ENCODE results near the gene KIF6. TPM values are rescaled to one million over a fixed set of nuclear protein-coding genes. Genes with fewer than 3 reads are reported as not detected.

The KIF6 gene
- total RNA-seq, 1 experiment from 2014 or later: not detected

GRCh38 chr6:39411465-39411864 is 313.7 kb downstream of the KIF6 start:
- no peaks in the 10 kb centered on the region for H3K36me3 ChIP-seq (ENCODE audit: control insufficient read depth in 1 of 2, insufficient read depth in 2 of 2, low read length in 2 of 2)
- no peak overlapping the region for H3K4me2 ChIP-seq (ENCODE audit: low read length)
- TF ChIP-seq, protein P1, sequence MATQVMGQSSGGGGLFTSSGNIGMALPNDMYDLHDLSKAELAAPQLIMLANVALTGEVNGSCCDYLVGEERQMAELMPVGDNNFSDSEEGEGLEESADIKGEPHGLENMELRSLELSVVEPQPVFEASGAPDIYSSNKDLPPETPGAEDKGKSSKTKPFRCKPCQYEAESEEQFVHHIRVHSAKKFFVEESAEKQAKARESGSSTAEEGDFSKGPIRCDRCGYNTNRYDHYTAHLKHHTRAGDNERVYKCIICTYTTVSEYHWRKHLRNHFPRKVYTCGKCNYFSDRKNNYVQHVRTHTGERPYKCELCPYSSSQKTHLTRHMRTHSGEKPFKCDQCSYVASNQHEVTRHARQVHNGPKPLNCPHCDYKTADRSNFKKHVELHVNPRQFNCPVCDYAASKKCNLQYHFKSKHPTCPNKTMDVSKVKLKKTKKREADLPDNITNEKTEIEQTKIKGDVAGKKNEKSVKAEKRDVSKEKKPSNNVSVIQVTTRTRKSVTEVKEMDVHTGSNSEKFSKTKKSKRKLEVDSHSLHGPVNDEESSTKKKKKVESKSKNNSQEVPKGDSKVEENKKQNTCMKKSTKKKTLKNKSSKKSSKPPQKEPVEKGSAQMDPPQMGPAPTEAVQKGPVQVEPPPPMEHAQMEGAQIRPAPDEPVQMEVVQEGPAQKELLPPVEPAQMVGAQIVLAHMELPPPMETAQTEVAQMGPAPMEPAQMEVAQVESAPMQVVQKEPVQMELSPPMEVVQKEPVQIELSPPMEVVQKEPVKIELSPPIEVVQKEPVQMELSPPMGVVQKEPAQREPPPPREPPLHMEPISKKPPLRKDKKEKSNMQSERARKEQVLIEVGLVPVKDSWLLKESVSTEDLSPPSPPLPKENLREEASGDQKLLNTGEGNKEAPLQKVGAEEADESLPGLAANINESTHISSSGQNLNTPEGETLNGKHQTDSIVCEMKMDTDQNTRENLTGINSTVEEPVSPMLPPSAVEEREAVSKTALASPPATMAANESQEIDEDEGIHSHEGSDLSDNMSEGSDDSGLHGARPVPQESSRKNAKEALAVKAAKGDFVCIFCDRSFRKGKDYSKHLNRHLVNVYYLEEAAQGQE (IDR thresholded peaks at IDR 0.05; ENCODE audit: low read depth): no peak
- no peak for TF ChIP-seq SIN3A (IDR thresholded peaks at IDR 0.05; ENCODE audit: low read depth)
- TF ChIP-seq EGR1 (IDR thresholded peaks at IDR 0.05; ENCODE audit: low read depth): no peak
- no peak for TF ChIP-seq SRF (IDR thresholded peaks at IDR 0.05; ENCODE audit: low read depth)
- H3K9ac ChIP-seq (ENCODE audit: low read length): no peak overlapping the region
- H3K9me2 ChIP-seq (ENCODE audit: insufficient read depth): no peaks in the 10 kb centered on the region
- CTCF ChIA-PET: no interaction called here
- intact Hi-C loops (cut with micrococcal nuclease): no loop called here
- H4K20me1 ChIP-seq (ENCODE audit: insufficient read depth): no peaks in the 10 kb centered on the region
- RAD21 ChIA-PET (ENCODE audit: low non-redundant PET in 1 of 2, low total read pairs in 2 of 2, uncharacterized antibody in 2 of 2, unreplicated experiment in 2 of 2): no interaction called here
- POLR2A ChIA-PET: no interaction called here
- H2AFZ ChIP-seq (ENCODE audit: low read depth, low read length, poor library complexity, severe bottlenecking): no peak overlapping the region
- H3K9me3 ChIP-seq (ENCODE audit: control insufficient read depth in 1 of 2, insufficient read depth in 1 of 2, low read depth in 1 of 2, low read length in 2 of 2): no peaks in the 10 kb centered on the region
- H3K27ac ChIP-seq (ENCODE audit: low read depth, low read length): no peak overlapping the region
- H3K4me3 ChIP-seq (replicated peaks in 1 of 2; ENCODE audit: low read depth in 1 of 2, low read length in 2 of 2): no peak overlapping the region
- DNase-seq (ENCODE audit: low read depth, low spot score) (no peak), ATAC-seq (no peak)
- H3K27me3 ChIP-seq (ENCODE audit: insufficient read depth, low read length): no peaks in the 10 kb centered on the region
- BruUV-seq (replicated peaks): no TSS peak
- H3K4me1 ChIP-seq (ENCODE audit: control insufficient read depth in 1 of 2, insufficient read depth in 2 of 2, low read length in 2 of 2): no peaks in the 10 kb centered on the region
- no peaks in the 10 kb centered on the region for H3K79me2 ChIP-seq (ENCODE audit: insufficient read depth, low read length)

GRCh38 chr6:39411001-39411400 is 314.2 kb downstream of the KIF6 start:
- no peaks in the 10 kb centered on the region for H3K79me2 ChIP-seq (ENCODE audit: insufficient read depth, low read length)
- POLR2A ChIA-PET: no interaction called here
- H3K4me3 ChIP-seq (replicated peaks in 1 of 2; ENCODE audit: low read depth in 1 of 2, low read length in 2 of 2): no peak overlapping the region
- intact Hi-C loops (cut with micrococcal nuclease): no loop called here
- RAD21 ChIA-PET (ENCODE audit: low non-redundant PET in 1 of 2, low total read pairs in 2 of 2, uncharacterized antibody in 2 of 2, unreplicated experiment in 2 of 2): no interaction called here
- no peaks in the 10 kb centered on the region for H3K9me2 ChIP-seq (ENCODE audit: insufficient read depth)
- H2AFZ ChIP-seq (ENCODE audit: low read depth, low read length, poor library complexity, severe bottlenecking): no peak overlapping the region
- H4K20me1 ChIP-seq (ENCODE audit: insufficient read depth): no peaks in the 10 kb centered on the region
- H3K27ac ChIP-seq (ENCODE audit: low read depth, low read length): no peak overlapping the region
- no peak overlapping the region for H3K4me2 ChIP-seq (ENCODE audit: low read length)
- CTCF ChIA-PET: no interaction called here
- no peaks in the 10 kb centered on the region for H3K27me3 ChIP-seq (ENCODE audit: insufficient read depth, low read length)
- no peaks in the 10 kb centered on the region for H3K36me3 ChIP-seq (ENCODE audit: control insufficient read depth in 1 of 2, insufficient read depth in 2 of 2, low read length in 2 of 2)
- DNase-seq (ENCODE audit: low read depth, low spot score) (no peak), ATAC-seq (no peak)
- H3K9me3 ChIP-seq (ENCODE audit: control insufficient read depth in 1 of 2, insufficient read depth in 1 of 2, low read depth in 1 of 2, low read length in 2 of 2): no peaks in the 10 kb centered on the region
- H3K4me1 ChIP-seq (ENCODE audit: control insufficient read depth in 1 of 2, insufficient read depth in 2 of 2, low read length in 2 of 2): no peaks in the 10 kb centered on the region
- no peak overlapping the region for H3K9ac ChIP-seq (ENCODE audit: low read length)
- no TSS peak for BruUV-seq (replicated peaks)
- TF ChIP-seq, protein P2, sequence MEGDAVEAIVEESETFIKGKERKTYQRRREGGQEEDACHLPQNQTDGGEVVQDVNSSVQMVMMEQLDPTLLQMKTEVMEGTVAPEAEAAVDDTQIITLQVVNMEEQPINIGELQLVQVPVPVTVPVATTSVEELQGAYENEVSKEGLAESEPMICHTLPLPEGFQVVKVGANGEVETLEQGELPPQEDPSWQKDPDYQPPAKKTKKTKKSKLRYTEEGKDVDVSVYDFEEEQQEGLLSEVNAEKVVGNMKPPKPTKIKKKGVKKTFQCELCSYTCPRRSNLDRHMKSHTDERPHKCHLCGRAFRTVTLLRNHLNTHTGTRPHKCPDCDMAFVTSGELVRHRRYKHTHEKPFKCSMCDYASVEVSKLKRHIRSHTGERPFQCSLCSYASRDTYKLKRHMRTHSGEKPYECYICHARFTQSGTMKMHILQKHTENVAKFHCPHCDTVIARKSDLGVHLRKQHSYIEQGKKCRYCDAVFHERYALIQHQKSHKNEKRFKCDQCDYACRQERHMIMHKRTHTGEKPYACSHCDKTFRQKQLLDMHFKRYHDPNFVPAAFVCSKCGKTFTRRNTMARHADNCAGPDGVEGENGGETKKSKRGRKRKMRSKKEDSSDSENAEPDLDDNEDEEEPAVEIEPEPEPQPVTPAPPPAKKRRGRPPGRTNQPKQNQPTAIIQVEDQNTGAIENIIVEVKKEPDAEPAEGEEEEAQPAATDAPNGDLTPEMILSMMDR (IDR thresholded peaks at IDR 0.05 in 2 of 3, conservative IDR thresholded peaks at IDR 0.05 in 1 of 3; ENCODE audit: borderline replicate concordance in 1 of 3, insufficient read depth in 1 of 3, low read depth in 2 of 3, low read length in 2 of 3): no peak
- TF ChIP-seq YY1 (IDR thresholded peaks at IDR 0.05; ENCODE audit: extremely low read depth, insufficient replicate concordance, low read depth, low read length) (no peak), ZFX (IDR thresholded peaks at IDR 0.05) (no peak), RAD21 (IDR thresholded peaks at IDR 0.05; ENCODE audit: low read depth) (no peak), CEBPB (IDR thresholded peaks at IDR 0.05; ENCODE audit: low read depth) (no peak), POLR2A (IDR thresholded peaks at IDR 0.05; ENCODE audit: borderline replicate concordance, extremely low read depth, insufficient read depth, insufficient read length) (no peak), MAX (IDR thresholded peaks at IDR 0.05) (no peak), SP1 (IDR thresholded peaks at IDR 0.05; ENCODE audit: low read depth) (no peak), EGR1 (IDR thresholded peaks at IDR 0.05; ENCODE audit: low read depth) (no peak), ZBTB33 (IDR thresholded peaks at IDR 0.05; ENCODE audit: extremely low read depth, insufficient replicate concordance, low read length) (no peak)
